Heart right ventricle (tissue), 16 donors: ENCODE results near the gene OR4N2. TPM values are rescaled to one million over a fixed set of nuclear protein-coding genes. Genes with fewer than 3 reads are reported as not detected.
"Not testable (repeated sequence)": the region's sequence is repeated elsewhere in the genome, so short reads cannot be mapped to it uniquely, and the experiment has no call there.

Experiments
- ATAC-seq, 8 donors: fragments of 200-7000 bp; cut with Tn5 transposase; one replicate each; pipeline ENCODE4 v1.9.1; 2020; ENCODE audit warnings: mild to moderate bottlenecking in 8 of 8, moderate library complexity in 8 of 8, moderate number of reproducible peaks in 1 of 8
- DNase-seq, 2 donors: peaks; one replicate each; pipeline ENCODE4 v3.0.0-alpha.2; 2020
- H3K27ac ChIP-seq, 10 donors: fragments of 200-600 bp; sonication (generic) in 2 of 10; one replicate each; pipeline versions ENCODE4 v1.5.0 to v1.8.0; 2020 to 2022; ENCODE audit warnings: mild to moderate bottlenecking in 3 of 10
- H3K27me3 ChIP-seq, 7 donors: fragments of 200-600 bp; one replicate each; pipeline ENCODE4 v1.8.0; 2021 to 2022; ENCODE audit warnings: mild to moderate bottlenecking in 2 of 7
- H3K36me3 ChIP-seq, 9 donors: fragments of 200-600 bp; sonication (generic) in 1 of 9; one replicate each; pipeline versions ENCODE4 v1.5.0 to v1.8.0; 2020 to 2022; ENCODE audit warnings: mild to moderate bottlenecking in 2 of 9
- H3K4me1 ChIP-seq, 9 donors: fragments of 200-600 bp; sonication (generic) in 1 of 9; one replicate each; pipeline versions ENCODE4 v1.5.0 to v1.8.0; 2020 to 2022; ENCODE audit warnings: mild to moderate bottlenecking in 4 of 9
- H3K4me3 ChIP-seq, 10 donors: fragments of 200-600 bp; sonication (generic) in 2 of 10; one replicate each; pipeline versions ENCODE4 v1.5.0 to v1.8.0; 2020 to 2022; ENCODE audit warnings: mild to moderate bottlenecking in 7 of 10, moderate library complexity in 2 of 10
- H3K9me3 ChIP-seq, 11 donors: fragments of 200-600 bp in 10 of 11; sonication (generic) in 2 of 11; one replicate each; pipeline versions ENCODE4 v1.5.0 to v1.8.0; 2013 to 2022; ENCODE audit warnings: mild to moderate bottlenecking in 2 of 11, control low read depth in 1 of 11, moderate library complexity in 1 of 11
- WGBS, 2 donors: extraction: QIAGEN DNeasy Blood & Tissue Kit; methylation state at CpG; one replicate each; pipeline ENCODE4 v1.1.7; 2013; ENCODE audit warnings: inconsistent platforms in 1 of 2; 5-methylcytosine and 5-hydroxymethylcytosine counted together
- intact Hi-C, 10 donors: fragments of 100-400 bp; cut with DNase I; formaldehyde crosslinking; loops; one replicate each; pipeline versions ENCODE4 v1.11.1 to v1.14.2; 2022
- polyA plus RNA-seq, 2 donors: library from polyadenylated mRNA; stranded (reverse); fragments of 200-250 nt; gene quantifications; one replicate each; pipeline ENCODE4 v1.2.3, GENCODE V29; 2013
- total RNA-seq, 10 donors: library from RNA; stranded (reverse); fragmentation: NEBNext Ultra II Directional in 3 of 10; extraction: Animal tissue kit (Norgen Biotek cat#: 25700) in 3 of 10; gene quantifications; one replicate each; pipeline versions ENCODE4 v1.2.1 to v1.2.4, GENCODE V29; 2021 to 2023
- TF ChIP-seq, protein P1 (sequence below), 9 donors: fragments of 200-600 bp; sonication (generic) in 2 of 9; IDR thresholded peaks; one replicate each; pipeline versions ENCODE4 v1.5.0 to v1.8.0; 2021 to 2022; ENCODE audit warnings: antibody characterized with exemption in 9 of 9, mild to moderate bottlenecking in 5 of 9, moderate library complexity in 1 of 9
- donor health status: Arrhythmogenic right ventricular cardiomyopathy.
- donor health status: ischemic (EF 13 %, LVEDD 7.1; RV severe dilation, severe dysfunction).
- donor health status: healthy with polysubstance abuse.
- donor health status: DM: no; HTN: yes; CAD: no.
- donor health status: DM: no; HTN: no; CAD: no.
- donor health status: ischemic (EF 25% LVEDD 6.9; RV normal size, moderate dysfunction).
- donor health status: ischemic (EF 25% LVEDD 5.7; RV mildly dilated, moderate dysfunction).
- donor health status: healthy.
- donor health status: DM: yes; HTN: yes; CAD: no.
- donor health status: Ischemic cardiomyopathy.
- donor health status: ischemic (EF 35%, LVEDD 5.7; RV mildly dilated, moderate dysfunction).
- donor health status: nonischemic (EF 11% LVEDD 7.7; RV severe dilation, severe dysfunction).
- donor health status: DM: yes; HTN: yes; CAD: no.
- donor health status: PGD.
- donor health status: ischemic (EF 29% LVEDD 5.4; RV normal size, mild dysfunction).
- donor health status: nonischemic (EF 23%, LVEDD 6.1; RV moderate dilation, normal function).

OR4N2 gene
- total and polyA plus RNA-seq, 12 donors = not detected

DNA sequence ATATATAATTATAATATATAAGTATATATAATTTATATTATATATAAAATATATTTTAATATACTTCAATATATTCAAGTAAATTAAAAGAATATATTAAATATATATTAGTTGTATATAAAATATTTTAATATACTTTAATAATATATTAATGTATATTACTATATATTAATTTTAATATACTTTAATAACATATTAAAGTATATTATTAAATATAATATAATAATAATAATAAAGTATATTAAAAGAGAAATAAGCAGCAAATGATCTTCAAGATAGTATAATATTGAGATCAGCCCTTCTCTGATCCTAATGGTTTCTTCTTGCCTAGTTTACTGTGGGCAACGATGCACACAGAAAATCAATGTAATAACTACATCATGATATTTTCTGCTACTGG is 28.0 kb upstream of the OR4N2 start:
- WGBS, 2 donors = 57 to 61% methylated on average over 1 of the region's 1 CpG
- Histone ChIP-seq H3K27me3 (no peaks in the 10 kb centered on the region), H3K36me3 (no peaks in the 10 kb centered on the region), H3K27ac (no peak overlapping the region), H3K4me1 (no peaks in the 10 kb centered on the region), H3K4me3 (no peak overlapping the region), H3K9me3 (peaks cover 0 to 18% (median 0%) of the 10 kb centered on the region in 11 donors)
- ATAC-seq (no peak), DNase-seq (no peak)
- intact Hi-C loops = no loop called here
- TF ChIP-seq, protein P1, sequence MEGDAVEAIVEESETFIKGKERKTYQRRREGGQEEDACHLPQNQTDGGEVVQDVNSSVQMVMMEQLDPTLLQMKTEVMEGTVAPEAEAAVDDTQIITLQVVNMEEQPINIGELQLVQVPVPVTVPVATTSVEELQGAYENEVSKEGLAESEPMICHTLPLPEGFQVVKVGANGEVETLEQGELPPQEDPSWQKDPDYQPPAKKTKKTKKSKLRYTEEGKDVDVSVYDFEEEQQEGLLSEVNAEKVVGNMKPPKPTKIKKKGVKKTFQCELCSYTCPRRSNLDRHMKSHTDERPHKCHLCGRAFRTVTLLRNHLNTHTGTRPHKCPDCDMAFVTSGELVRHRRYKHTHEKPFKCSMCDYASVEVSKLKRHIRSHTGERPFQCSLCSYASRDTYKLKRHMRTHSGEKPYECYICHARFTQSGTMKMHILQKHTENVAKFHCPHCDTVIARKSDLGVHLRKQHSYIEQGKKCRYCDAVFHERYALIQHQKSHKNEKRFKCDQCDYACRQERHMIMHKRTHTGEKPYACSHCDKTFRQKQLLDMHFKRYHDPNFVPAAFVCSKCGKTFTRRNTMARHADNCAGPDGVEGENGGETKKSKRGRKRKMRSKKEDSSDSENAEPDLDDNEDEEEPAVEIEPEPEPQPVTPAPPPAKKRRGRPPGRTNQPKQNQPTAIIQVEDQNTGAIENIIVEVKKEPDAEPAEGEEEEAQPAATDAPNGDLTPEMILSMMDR (IDR thresholded peaks at IDR 0.05) = no peak

- H3K36me3 ChIP-seq, intact Hi-C loops, H3K9me3 ChIP-seq, H3K27me3 ChIP-seq, DNase-seq, H3K4me3 ChIP-seq, H3K27ac ChIP-seq, H3K4me1 ChIP-seq, ATAC-seq: not testable (repeated sequence)
- 77 to 80% methylated on average over 16 of the region's 16 CpGs for WGBS, 2 donors
Measured at GRCh38 chr14:19785848-19786247, 17.7 kb upstream of the OR4N2 start.

DNA sequence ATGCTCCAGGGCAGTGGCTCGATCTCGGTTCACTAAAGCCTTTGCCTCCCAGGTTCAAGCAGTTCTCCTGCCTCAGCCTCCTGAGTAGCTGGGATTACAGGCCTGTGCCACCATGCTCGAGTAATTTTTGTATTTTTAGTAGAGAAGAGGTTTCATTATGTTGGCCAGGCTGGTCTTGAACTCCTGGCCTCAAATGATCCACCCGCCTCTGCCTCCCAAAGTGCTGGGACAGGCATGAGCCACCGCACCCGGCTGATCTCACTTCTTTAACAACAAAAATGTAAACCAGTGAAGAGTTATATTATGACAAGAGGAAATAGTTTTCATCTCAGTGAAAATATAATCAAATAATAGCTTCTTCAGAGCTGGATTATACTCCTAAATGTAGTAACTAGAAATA is 16.3 kb upstream of the OR4N2 start:
- H3K4me1 ChIP-seq, H3K27ac ChIP-seq, H3K4me3 ChIP-seq, H3K27me3 ChIP-seq, H3K9me3 ChIP-seq, intact Hi-C loops, ATAC-seq, DNase-seq, H3K36me3 ChIP-seq: not testable (repeated sequence)
- 66 to 68% methylated on average over 6 of the region's 6 CpGs for WGBS, 2 donors

GRCh38 chr14:19788150-19788549 is 15.4 kb upstream of the OR4N2 start:
- 63 to 65% methylated on average over 7 of the region's 7 CpGs for WGBS, 2 donors
- intact Hi-C loops, H3K4me3 ChIP-seq, H3K9me3 ChIP-seq, H3K36me3 ChIP-seq, DNase-seq, ATAC-seq, H3K27ac ChIP-seq, H3K4me1 ChIP-seq, H3K27me3 ChIP-seq: not testable (repeated sequence)

GRCh38 chr14:19796520-19797108 is 7.0 kb upstream of the OR4N2 start:
- intact Hi-C loops, H3K27me3 ChIP-seq, H3K4me1 ChIP-seq, H3K27ac ChIP-seq, ATAC-seq, DNase-seq, H3K36me3 ChIP-seq, H3K4me3 ChIP-seq: not testable (repeated sequence)
- H3K9me3 ChIP-seq = peaks cover 0 to 11% (median 0%) of the 10 kb centered on the region in 11 donors
- 65% methylated on average over 10 of the region's 10 CpGs for WGBS, 2 donors

DNA sequence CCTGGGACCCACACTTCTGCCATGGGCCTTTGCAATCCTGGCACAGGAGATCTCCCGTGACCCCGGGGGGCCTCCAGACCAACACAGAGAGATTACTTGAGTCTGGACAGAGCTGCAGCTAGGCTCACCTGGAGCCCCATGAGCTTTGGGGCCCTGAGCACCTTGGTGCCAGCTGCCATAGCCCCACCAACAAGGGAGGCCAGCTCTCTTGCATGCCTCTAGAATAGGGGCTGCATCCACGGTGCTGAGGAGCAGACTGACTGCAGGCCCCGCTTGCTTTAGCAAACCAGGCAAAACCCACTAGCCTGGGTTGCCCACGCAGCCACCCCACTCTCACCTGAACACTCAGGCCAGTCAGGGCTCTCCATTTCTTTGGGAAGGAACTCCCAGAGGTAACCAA is 3.7 kb upstream of the OR4N2 start:
- H3K9me3 ChIP-seq = peaks cover 0 to 29% (median 0%) of the 10 kb centered on the region in 11 donors
- TF ChIP-seq, protein P1 (IDR thresholded peaks at IDR 0.05) = no peak
- intact Hi-C loops = no loop called here
- no peaks in the 10 kb centered on the region for H3K4me1 ChIP-seq
- H3K27ac ChIP-seq = no peak overlapping the region
- no peaks in the 10 kb centered on the region for H3K36me3 ChIP-seq
- DNase-seq = no peak
- H3K4me3 ChIP-seq = no peak overlapping the region
- WGBS, 2 donors = 80 to 86% methylated on average over 5 of the region's 5 CpGs
- peak in 1 of 8 donors; percentile 47 for ATAC-seq
- H3K27me3 ChIP-seq = peaks cover 0 to 3% (median 0%) of the 10 kb centered on the region in 7 donors
